CD4-positive, alpha-beta T cell treated with Interleukin-1 beta for 1 hour (primary cell): Measurements from ENCODE around the gene GALNT17.
"Not testable (repeated sequence)": the region's sequence is repeated elsewhere in the genome, so short reads cannot be mapped to it uniquely, and the experiment has no call there.

Source experiments
- DNase-seq, 2 donors: peaks; one replicate each; pipeline ENCODE4 v3.0.0-alpha.2; 2020 to 2022

The GALNT17 gene

GRCh38 chr7:71705217-71705616, 573.3 kb downstream of the GALNT17 start:
- no peak for DNase-seq

GRCh38 chr7:71705901-71706596, 574.1 kb downstream of the GALNT17 start:
- no peak for DNase-seq

- DNase-seq = no peak
Observed at GRCh38 chr7:71706597-71706975, 574.6 kb downstream of the GALNT17 start.

- no peak for DNase-seq
Observed at GRCh38 chr7:71707041-71707440, 575.1 kb downstream of the GALNT17 start.

- no peak for DNase-seq
Observed at GRCh38 chr7:71708710-71709109, 576.8 kb downstream of the GALNT17 start.

- DNase-seq = no peak
Observed at GRCh38 chr7:71710442-71710841, 578.5 kb downstream of the GALNT17 start.

- no peak for DNase-seq
Observed at GRCh38 chr7:71712653-71713180, 580.8 kb downstream of the GALNT17 start.

GRCh38 chr7:71716690-71717089, 584.7 kb downstream of the GALNT17 start:
- no peak for DNase-seq

- no peak for DNase-seq
Observed at GRCh38 chr7:71718563-71718962, 586.6 kb downstream of the GALNT17 start.

GRCh38 chr7:71721742-71722141, 589.8 kb downstream of the GALNT17 start:
- DNase-seq = no peak

- DNase-seq = no peak
Observed at GRCh38 chr7:71723859-71724258, 591.9 kb downstream of the GALNT17 start.

GRCh38 chr7:71727347-71727746, 595.4 kb downstream of the GALNT17 start:
- DNase-seq = no peak

- no peak for DNase-seq
Observed at GRCh38 chr7:71731740-71732139, 599.8 kb downstream of the GALNT17 start.

- DNase-seq = peak; percentile 39 to 42
Observed at GRCh38 chr7:71733107-71733870, 601.3 kb downstream of the GALNT17 start.

- peak; percentile 14 to 26 for DNase-seq
Observed at GRCh38 chr7:71735961-71736556, 604.1 kb downstream of the GALNT17 start.

- DNase-seq = not testable (repeated sequence)
Observed at GRCh38 chr7:71737931-71738540, 606.1 kb downstream of the GALNT17 start.

- no peak for DNase-seq
Observed at GRCh38 chr7:71739520-71740173, 607.7 kb downstream of the GALNT17 start.

- no peak for DNase-seq
Observed at GRCh38 chr7:71740174-71740560, 608.2 kb downstream of the GALNT17 start.

- DNase-seq = no peak
Observed at GRCh38 chr7:71746006-71746405, 614.1 kb downstream of the GALNT17 start.

- DNase-seq = no peak
Observed at GRCh38 chr7:71750290-71750689, 618.3 kb downstream of the GALNT17 start.

GRCh38 chr7:71752171-71752935, 620.4 kb downstream of the GALNT17 start:
- DNase-seq = peak in 1 of 2 donors; percentile 10

- no peak for DNase-seq
Observed at GRCh38 chr7:71753236-71753635, 621.3 kb downstream of the GALNT17 start.
